SU-DHL-6 (cell line): ENCODE data around the gene MAST2.

ENCODE experiments used
- H2AFZ ChIP-seq: fragments of 200-600 bp; sonication (generic); 2 replicates; pipeline ENCODE4 v1.6.1; 2014; ENCODE audit warnings: low read depth, mild to moderate bottlenecking, moderate library complexity, mixed read lengths, antibody characterized with exemption, low read length; ENCODE audit not compliant: severe bottlenecking
- H3F3A ChIP-seq: fragments of 200-600 bp; shearing (Covaris generic); 2 replicates; pipeline ENCODE4 v1.6.0; 2016; ENCODE audit warnings: antibody characterized with exemption, mild to moderate bottlenecking; ENCODE audit not compliant: insufficient read depth
- H3K27ac ChIP-seq: fragments of 200-600 bp; sonication (generic); 2 replicates; pipeline ENCODE4 v1.5.1; 2016; ENCODE audit warnings: low read depth, mild to moderate bottlenecking, low read length, moderate library complexity, mixed read lengths
- H3K27me3 ChIP-seq: fragments of 200-600 bp; sonication (generic), shearing (Covaris generic); 2 replicates; pipeline ENCODE4 v1.6.0; 2014; ENCODE audit warnings: mild to moderate bottlenecking, low read length
- H3K36me3 ChIP-seq: fragments of 200-600 bp; sonication (generic); 2 replicates; pipeline ENCODE4 v1.6.1; 2014; ENCODE audit warnings: mild to moderate bottlenecking, low read length, mixed read lengths
- H3K4me2 ChIP-seq: fragments of 300-600, 200-600 bp; shearing (Covaris generic), sonication (generic); 2 replicates; pipeline ENCODE4 v1.6.0; 2014; ENCODE audit warnings: low read length, low read depth, mild to moderate bottlenecking; ENCODE audit not compliant: poor library complexity, severe bottlenecking
- H3K4me3 ChIP-seq: fragments of 200-600 bp; sonication (generic); 2 replicates; pipeline ENCODE4 v1.5.1; 2014; ENCODE audit warnings: antibody characterized with exemption, low read length, mild to moderate bottlenecking, mixed read lengths; ENCODE audit not compliant: insufficient read depth, poor library complexity, severe bottlenecking
- H3K79me2 ChIP-seq: fragments of 200-600 bp; sonication (generic); 2 replicates; pipeline ENCODE4 v1.6.1; 2014; ENCODE audit warnings: mild to moderate bottlenecking, low read length, moderate library complexity; ENCODE audit not compliant: insufficient read depth
- H3K9ac ChIP-seq: fragments of 200-600 bp; sonication (generic); 2 replicates; pipeline ENCODE4 v1.7.0; 2014; ENCODE audit warnings: mild to moderate bottlenecking, low read length
- H3K9me2 ChIP-seq: fragments of 200-600 bp; sonication (generic); replicated peaks from 2 replicates; pipeline ENCODE4 v1.6.1; 2014; ENCODE audit warnings: low read length; ENCODE audit not compliant: insufficient read depth
- H3K9me3 ChIP-seq: fragments of 200-600 bp; sonication (generic); 2 replicates; pipeline ENCODE4 v1.6.1; 2014; ENCODE audit warnings: low read length, mixed read lengths; ENCODE audit not compliant: insufficient read depth
- H4K20me1 ChIP-seq: fragments of 200-600 bp; sonication (generic); 2 replicates; pipeline ENCODE4 v1.6.1; 2014; ENCODE audit warnings: low read depth, mild to moderate bottlenecking, antibody characterized with exemption, low read length, moderate library complexity, mixed read lengths
- EZH2phosphoT487 ChIP-seq: fragments of 200-600 bp; sonication (generic), shearing (Covaris generic); conservative IDR thresholded peaks from 2 replicates; pipeline ENCODE4 v1.6.1; 2018; ENCODE audit warnings: mild to moderate bottlenecking, antibody characterized with exemption, low read length, moderate library complexity, mixed read lengths
- TF ChIP-seq, protein P1 (sequence below): fragments of 200-600 bp; sonication (generic); IDR thresholded peaks from one replicate; pipeline ENCODE4 v1.5.1; 2017; ENCODE audit warnings: antibody characterized with exemption, mild to moderate bottlenecking, low read length, moderate library complexity; ENCODE audit not compliant: insufficient read depth, poor library complexity, severe bottlenecking

The MAST2 gene

DNA sequence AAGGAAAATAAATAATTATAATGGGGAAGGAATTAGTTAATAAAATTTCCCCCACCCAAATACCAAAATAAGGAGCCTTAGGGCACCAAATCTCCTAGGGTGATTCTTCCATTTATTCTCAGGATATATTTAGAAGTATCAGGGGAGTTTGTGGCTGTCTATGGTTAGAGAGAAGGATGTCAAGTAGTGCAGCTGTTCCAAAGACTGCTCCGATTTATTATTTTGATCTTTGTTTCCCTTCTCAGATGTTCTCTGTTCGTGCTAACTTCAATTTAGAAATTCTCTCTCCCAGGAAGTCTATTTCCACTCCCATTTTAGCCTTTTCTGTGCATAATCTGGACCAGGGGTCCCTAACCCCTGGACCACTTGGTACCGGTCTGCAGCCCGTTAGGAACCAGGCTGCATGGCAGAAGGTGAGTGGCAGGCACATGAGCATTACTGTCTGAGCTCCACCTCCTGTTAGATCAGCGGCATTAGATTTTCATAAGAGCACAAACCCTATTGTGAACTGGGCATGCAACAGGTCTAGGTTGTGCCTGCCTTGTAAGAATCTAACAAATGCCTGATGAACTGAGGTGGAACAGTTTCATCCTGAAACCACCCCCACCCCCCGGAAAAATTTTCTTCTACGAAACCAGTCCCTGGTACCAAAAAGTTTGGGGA lies 9.3 kb upstream of the MAST2 start:
- Histone ChIP-seq H3K4me3 (no peak overlapping the region), H2AFZ (peak overlapping the region; percentile 14), H3K79me2 (no peaks in the 10 kb centered on the region), H3K9me2 (no peaks in the 10 kb centered on the region), H3K36me3 (no peaks in the 10 kb centered on the region), H3K27me3 (no peaks in the 10 kb centered on the region), H4K20me1 (no peaks in the 10 kb centered on the region), H3F3A (no peaks in the 10 kb centered on the region), H3K4me2 (no peak overlapping the region), H3K9ac (no peak overlapping the region), H3K27ac (no peak overlapping the region), H3K9me3 (no peaks in the 10 kb centered on the region)
- TF ChIP-seq EZH2phosphoT487 = no peak
- TF ChIP-seq, protein P1, sequence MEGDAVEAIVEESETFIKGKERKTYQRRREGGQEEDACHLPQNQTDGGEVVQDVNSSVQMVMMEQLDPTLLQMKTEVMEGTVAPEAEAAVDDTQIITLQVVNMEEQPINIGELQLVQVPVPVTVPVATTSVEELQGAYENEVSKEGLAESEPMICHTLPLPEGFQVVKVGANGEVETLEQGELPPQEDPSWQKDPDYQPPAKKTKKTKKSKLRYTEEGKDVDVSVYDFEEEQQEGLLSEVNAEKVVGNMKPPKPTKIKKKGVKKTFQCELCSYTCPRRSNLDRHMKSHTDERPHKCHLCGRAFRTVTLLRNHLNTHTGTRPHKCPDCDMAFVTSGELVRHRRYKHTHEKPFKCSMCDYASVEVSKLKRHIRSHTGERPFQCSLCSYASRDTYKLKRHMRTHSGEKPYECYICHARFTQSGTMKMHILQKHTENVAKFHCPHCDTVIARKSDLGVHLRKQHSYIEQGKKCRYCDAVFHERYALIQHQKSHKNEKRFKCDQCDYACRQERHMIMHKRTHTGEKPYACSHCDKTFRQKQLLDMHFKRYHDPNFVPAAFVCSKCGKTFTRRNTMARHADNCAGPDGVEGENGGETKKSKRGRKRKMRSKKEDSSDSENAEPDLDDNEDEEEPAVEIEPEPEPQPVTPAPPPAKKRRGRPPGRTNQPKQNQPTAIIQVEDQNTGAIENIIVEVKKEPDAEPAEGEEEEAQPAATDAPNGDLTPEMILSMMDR = no peak

DNA sequence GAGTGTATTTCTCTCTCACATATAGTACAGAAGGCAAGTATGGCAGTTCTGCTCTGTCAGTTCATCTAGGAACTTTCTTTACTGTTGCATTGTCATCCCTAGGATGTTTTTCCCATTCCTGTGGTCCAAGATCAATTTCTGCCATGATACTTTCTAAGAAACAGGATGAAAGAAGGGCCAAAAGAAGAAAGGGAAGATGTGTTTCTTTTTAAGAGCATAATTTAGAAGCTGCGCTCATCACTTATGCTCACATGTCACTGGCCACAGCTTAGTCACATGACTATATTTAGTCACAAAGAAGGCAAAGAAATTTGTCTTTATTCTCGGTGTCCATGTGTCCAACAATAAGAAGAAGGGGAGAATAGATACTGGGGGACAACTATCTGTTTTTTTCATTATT lies 7.0 kb upstream of the MAST2 start:
- Histone ChIP-seq H3K27me3 (no peaks in the 10 kb centered on the region), H3K27ac (no peak overlapping the region), H3K4me3 (no peak overlapping the region), H4K20me1 (no peaks in the 10 kb centered on the region), H2AFZ (no peak overlapping the region), H3K79me2 (no peaks in the 10 kb centered on the region), H3K36me3 (no peaks in the 10 kb centered on the region), H3F3A (no peaks in the 10 kb centered on the region), H3K9ac (no peak overlapping the region), H3K9me2 (no peaks in the 10 kb centered on the region), H3K4me2 (no peak overlapping the region), H3K9me3 (no peaks in the 10 kb centered on the region)
- no peak for TF ChIP-seq EZH2phosphoT487
- TF ChIP-seq, protein P1 = no peak

DNA sequence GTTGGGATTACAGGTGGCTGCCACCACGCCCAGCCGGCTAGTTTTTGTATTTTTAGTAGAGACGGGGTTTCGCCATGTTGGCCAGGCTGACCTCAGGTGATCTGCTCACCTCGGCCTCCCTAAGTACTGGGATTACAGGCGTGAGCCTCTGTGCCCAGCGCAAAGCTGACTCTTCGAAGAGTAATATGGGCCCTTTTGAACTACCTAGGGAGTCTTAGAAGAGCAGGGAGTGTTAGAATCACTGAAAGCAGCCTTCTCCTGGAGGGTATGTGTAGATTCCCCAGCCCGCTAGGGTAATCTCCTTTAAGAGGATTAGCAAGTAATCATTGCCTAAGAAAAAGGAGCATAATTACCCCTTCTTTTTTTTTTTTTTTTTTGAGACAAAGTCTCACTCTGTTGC lies 6.5 kb upstream of the MAST2 start:
- H3K79me2 ChIP-seq = no peaks in the 10 kb centered on the region
- no peaks in the 10 kb centered on the region for H3K9me3 ChIP-seq
- H3K9ac ChIP-seq = no peak overlapping the region
- no peak overlapping the region for H2AFZ ChIP-seq
- no peaks in the 10 kb centered on the region for H3K9me2 ChIP-seq
- H4K20me1 ChIP-seq = no peaks in the 10 kb centered on the region
- no peak overlapping the region for H3K4me3 ChIP-seq
- H3K4me2 ChIP-seq = no peak overlapping the region
- no peak overlapping the region for H3K27ac ChIP-seq
- H3K27me3 ChIP-seq = no peaks in the 10 kb centered on the region
- TF ChIP-seq EZH2phosphoT487 = no peak
- TF ChIP-seq, protein P1 = no peak
- no peaks in the 10 kb centered on the region for H3F3A ChIP-seq
- H3K36me3 ChIP-seq = no peaks in the 10 kb centered on the region
